Right renal cortex interstitium (tissue), 3 donors: ENCODE measurements around the gene MON1A. TPM values are rescaled to one million over a fixed set of nuclear protein-coding genes. Genes with fewer than 3 reads are reported as not detected.

ENCODE experiments used
- DNase-seq, 3 donors: peaks; one replicate each; pipeline ENCODE4 v3.0.0-alpha.2; 2013; ENCODE audit warnings: low read depth in 3 of 3, low spot score in 2 of 3
- polyA plus RNA-seq, 3 donors: library from polyadenylated mRNA; unstranded; fragments of 120-200 nt; gene quantifications; one replicate each; pipeline ENCODE4 v1.2.1, GENCODE V29; 2013; ENCODE audit not compliant: insufficient read length in 3 of 3

MON1A gene
- polyA plus RNA-seq, 3 donors, result 6.9 to 8.5 (median 7.6) TPM

GRCh38 chr3:49859576-49860305 is 69.9 kb downstream of the MON1A start:
- no peak for DNase-seq

Other genes starting within 250 kb of the MON1A start
- 100 to 1,000 TPM in 2 of 3 donors, 10 to 100 TPM in 1; 93.8 to 176 (median 110) TPM for gene MST1, start 240.3 kb downstream of the MON1A start, polyA plus RNA-seq
- 10 to 100 TPM; 34.3 to 38.2 (median 35.8) TPM for gene RNF123, start 240.3 kb downstream of the MON1A start, polyA plus RNA-seq
- gene AMIGO3, start 210.1 kb downstream of the MON1A start, polyA plus RNA-seq, result 1 to 10 TPM in 2 of 3 donors, under 1 TPM in 1; 0.93 to 1.5 (median 1.0) TPM
- 10 to 100 TPM; 10.7 to 14.1 (median 12.8) TPM for gene GMPPB, start 205.9 kb downstream of the MON1A start, polyA plus RNA-seq
- gene IP6K1, start 143.3 kb downstream of the MON1A start, polyA plus RNA-seq, result 10 to 100 TPM; 52.5 to 60.9 (median 55.7) TPM
- gene CDHR4, start 129.9 kb downstream of the MON1A start, polyA plus RNA-seq, result not detected
- 10 to 100 TPM; 10.3 to 12.4 (median 10.6) TPM for gene INKA1, start 126.5 kb downstream of the MON1A start, polyA plus RNA-seq
- gene UBA7, start 115.9 kb downstream of the MON1A start, polyA plus RNA-seq, result 10 to 100 TPM; 29.6 to 37.4 (median 31.6) TPM
- gene TRAIP, start 73.2 kb downstream of the MON1A start, polyA plus RNA-seq, result 1 to 10 TPM; 8.4 to 9.8 (median 8.8) TPM
- under 1 TPM in 2 of 3 donors, not detected in 1; 0.11 TPM for gene CAMKV, start 59.9 kb downstream of the MON1A start, polyA plus RNA-seq
- 1 to 10 TPM in 2 of 3 donors, under 1 TPM in 1; 0.62 to 1.8 (median 1.6) TPM for gene MST1R, start 25.9 kb downstream of the MON1A start, polyA plus RNA-seq
- 100 to 1,000 TPM; 107 to 136 (median 109) TPM for gene RBM6, start 10.3 kb upstream of the MON1A start, polyA plus RNA-seq
- 100 to 1,000 TPM; 234 to 272 (median 251) TPM for gene RBM5, start 159.1 kb upstream of the MON1A start, polyA plus RNA-seq
- gene SEMA3F, start 225.5 kb upstream of the MON1A start, polyA plus RNA-seq, result 10 to 100 TPM; 67.4 to 80.1 (median 70.8) TPM